B cell (primary cell): Measurements from ENCODE around the gene S100A12.

Source experiments
- CTCF ChIP-seq: fragments of 200-600 bp; IDR thresholded peaks from one replicate; pipeline ENCODE4 v1.8.0; 2022; ENCODE audit warnings: antibody characterized with exemption, mild to moderate bottlenecking
- EZH2 ChIP-seq: IDR thresholded peaks from 2 replicates; pipeline ENCODE4 v1.6.1; 2012; ENCODE audit warnings: borderline replicate concordance, low read depth, mild to moderate bottlenecking, moderate library complexity, low read length; ENCODE audit not compliant: insufficient read depth, poor library complexity, severe bottlenecking

GRCh38 chr1:153360190-153360589 lies 15.2 kb downstream of the S100A12 start:
- TF ChIP-seq CTCF, result no peak
- no peak for TF ChIP-seq EZH2
